BJ (cell line): Measurements from ENCODE around the gene ST3GAL4. TPM values are rescaled to one million over a fixed set of nuclear protein-coding genes. Genes with fewer than 3 reads are reported as not detected.

ENCODE experiments used
- CTCF ChIA-PET: fragments of 350-600 bp; formaldehyde crosslinking; extraction: SDS; loops from one replicate; lab custom pipeline; 2021; ENCODE audit warnings: antibody characterized with exemption, inconsistent platforms; lab: Yijun Ruan, JAX
- POLR2A ChIA-PET: fragments of 300-600 bp; sonication (Branson Sonifier 250); formaldehyde crosslinking; extraction: SDS; loops from one replicate; lab custom pipeline; 2021; ENCODE audit warnings: antibody characterized with exemption; lab: Charles Lee
- DNase-seq: peaks from one replicate; pipeline ENCODE4 v3.0.0-alpha.2; 2011; ENCODE audit warnings: low read depth
- H3K27me3 ChIP-seq: 2 replicates; pipeline ENCODE4 v1.6.0; 2011; ENCODE audit warnings: low read length; ENCODE audit not compliant: control insufficient read depth, insufficient read depth
- H3K36me3 ChIP-seq: 2 replicates; pipeline ENCODE4 v1.5.1; 2011; ENCODE audit warnings: low read length; ENCODE audit not compliant: control insufficient read depth, insufficient read depth
- H3K4me3 ChIP-seq: 2 replicates; pipeline ENCODE4 v1.5.1; 2011; ENCODE audit warnings: low read depth, mild to moderate bottlenecking, control low read depth, low read length
- CTCF ChIP-seq: IDR thresholded peaks from 2 replicates; pipeline ENCODE4 v1.5.1; 2011; ENCODE audit warnings: low read depth, mild to moderate bottlenecking, control low read depth, inconsistent platforms, low read length, moderate library complexity; ENCODE audit not compliant: insufficient read depth
- polyA plus RNA-seq: library from polyadenylated mRNA; depleted of rRNA; stranded (reverse); fragments of >200 nt; gene quantifications from 2 replicates; pipeline ENCODE4 v1.2.3, GENCODE V29; 2011

The ST3GAL4 gene
- polyA plus RNA-seq, 1 experiment: 31.8 TPM

GRCh38 chr11:126436209-126436755 is 80.8 kb downstream of the ST3GAL4 start:
- TF ChIP-seq CTCF: no peak
- POLR2A ChIA-PET: no interaction called here
- CTCF ChIA-PET: interaction anchor here (0.8 to 4.1 kb wide), 3 partner anchors 44 to 126 kb away, joined by 3 to 26 read pairs (median 4); no protein-coding TSS in a partner anchor
- DNase-seq: no peak
- Histone ChIP-seq H3K36me3 (no peaks in the 10 kb centered on the region; the same call in 1 of the 2 replicates), H3K27me3 (no peaks in the 10 kb centered on the region), H3K4me3 (no peak overlapping the region)

- no peaks in the 10 kb centered on the region for H3K27me3 ChIP-seq
- no peaks in the 10 kb centered on the region; the same call in 1 of the 2 replicates for H3K36me3 ChIP-seq
- no peak for TF ChIP-seq CTCF
- ChIA-PET POLR2A (no interaction called here), CTCF (interaction anchor here (5.0 kb wide), 1 partner anchor 126 kb away, joined by 35 read pairs; no protein-coding TSS in a partner anchor)
- H3K4me3 ChIP-seq: no peak overlapping the region
- no peak for DNase-seq
These were observed 82.2 kb downstream of the ST3GAL4 start for GRCh38 chr11:126437731-126438130.

- no peaks in the 10 kb centered on the region; the same call in 1 of the 2 replicates for H3K36me3 ChIP-seq
- DNase-seq: no peak
- H3K4me3 ChIP-seq: no peak overlapping the region
- ChIA-PET POLR2A (no interaction called here), CTCF (interaction anchor here (2.1 to 5.0 kb wide), 2 partner anchors 42 to 127 kb away, joined by 8 to 35 read pairs; no protein-coding TSS in a partner anchor)
- no peak for TF ChIP-seq CTCF
- H3K27me3 ChIP-seq: no peaks in the 10 kb centered on the region
These were observed 82.8 kb downstream of the ST3GAL4 start for GRCh38 chr11:126438272-126438671.

- Histone ChIP-seq H3K4me3 (no peak overlapping the region), H3K27me3 (no peaks in the 10 kb centered on the region), H3K36me3 (no peaks in the 10 kb centered on the region; the same call in 1 of the 2 replicates)
- ChIA-PET CTCF (interaction anchor here (2.1 to 5.0 kb wide), 2 partner anchors 42 to 127 kb away, joined by 8 to 35 read pairs; no protein-coding TSS in a partner anchor), POLR2A (no interaction called here)
- no peak for DNase-seq
- TF ChIP-seq CTCF: no peak
These were observed 83.2 kb downstream of the ST3GAL4 start for GRCh38 chr11:126438691-126439090.

GRCh38 chr11:126440276-126440675 is 84.8 kb downstream of the ST3GAL4 start:
- Histone ChIP-seq H3K27me3 (no peaks in the 10 kb centered on the region), H3K36me3 (no peaks in the 10 kb centered on the region; the same call in 1 of the 2 replicates), H3K4me3 (no peak overlapping the region)
- no peak for DNase-seq
- POLR2A ChIA-PET: no interaction called here
- no peak for TF ChIP-seq CTCF
- CTCF ChIA-PET: interaction anchor here (1.0 to 5.0 kb wide), 22 partner anchors 9 to 906 kb away, joined by 3 to 57 read pairs (median 4); no protein-coding TSS in a partner anchor
